ENCODE data around the gene NAT8L.

NAT8L gene

DNA sequence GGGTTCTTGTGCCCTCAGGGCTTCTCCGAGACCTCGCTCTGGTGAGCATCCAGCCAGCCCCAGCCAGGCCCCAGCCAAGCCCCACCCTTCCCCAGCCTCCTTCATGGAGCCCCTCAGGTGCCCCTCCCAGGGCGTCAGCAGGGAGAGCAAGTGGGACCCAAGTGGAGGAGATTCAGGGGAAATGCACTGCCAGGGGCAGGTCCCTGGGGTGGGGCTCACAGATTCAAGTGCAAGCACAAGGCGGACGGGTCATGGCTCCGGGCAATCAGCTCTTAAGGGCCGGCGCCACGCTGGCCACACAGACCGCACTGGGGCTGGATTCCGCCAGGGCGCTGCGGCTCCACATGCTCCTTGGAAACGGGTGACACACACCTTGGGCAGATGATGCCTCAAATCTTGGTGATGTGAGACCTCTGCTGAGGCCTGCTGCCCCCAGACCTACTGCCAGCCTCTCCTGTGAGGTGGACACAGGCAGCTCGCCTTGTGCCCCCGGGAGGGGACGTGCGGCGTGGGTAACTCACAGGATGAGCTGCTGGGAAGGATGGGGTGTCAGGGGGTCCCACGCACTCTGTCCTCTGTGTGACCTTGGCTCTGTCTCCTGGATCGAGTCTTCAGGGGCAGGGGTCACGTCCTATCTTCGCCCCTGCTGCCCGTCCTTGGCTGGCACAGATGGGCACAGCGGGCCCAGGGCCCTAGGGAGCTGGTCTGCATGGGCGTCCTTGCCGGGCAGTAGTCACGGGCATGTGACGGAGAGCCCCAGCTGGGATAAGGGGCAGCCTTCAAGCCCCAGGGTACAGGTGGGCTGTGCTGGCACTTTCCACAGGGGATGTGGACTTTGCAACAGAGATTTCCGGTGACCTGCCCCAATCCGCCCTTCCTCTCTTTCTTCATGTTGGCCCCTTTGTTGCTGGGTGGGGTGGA lies 17.1 kb downstream of the NAT8L start:
- no peak for DNase-seq (ENCODE audit: low spot score)

DNA sequence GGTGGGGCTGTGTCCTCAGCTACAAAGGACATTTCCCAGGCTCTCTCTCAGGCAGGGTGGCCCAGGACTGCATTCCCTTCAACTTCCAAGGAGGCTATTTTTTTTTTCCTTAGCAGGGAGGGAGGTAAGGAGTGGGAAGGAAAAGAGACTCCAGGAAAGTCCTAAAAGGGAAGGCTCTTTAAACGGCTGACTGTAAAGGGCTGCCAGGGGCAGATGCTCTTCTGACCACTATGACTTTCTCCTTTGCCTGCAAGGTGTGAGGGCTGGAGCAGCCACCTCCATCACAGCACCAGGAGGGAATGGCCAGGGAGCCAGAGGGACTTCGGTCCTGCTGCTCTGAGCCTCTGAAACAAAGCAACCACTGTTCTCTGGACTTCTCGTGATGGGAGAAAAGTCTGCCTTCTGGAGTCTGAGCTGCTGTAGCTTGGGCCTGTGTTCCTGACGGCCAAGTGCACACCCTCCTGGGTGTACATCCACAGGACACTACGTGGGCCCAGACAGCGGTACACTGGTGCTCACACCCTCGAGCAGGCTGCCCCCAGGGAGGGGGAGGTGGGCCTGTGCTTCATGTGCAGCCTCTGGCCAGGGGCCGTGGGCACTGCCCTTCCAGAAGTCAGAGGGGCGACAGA lies 17.9 kb downstream of the NAT8L start:
- no peak for DNase-seq (ENCODE audit: low spot score)

DNA sequence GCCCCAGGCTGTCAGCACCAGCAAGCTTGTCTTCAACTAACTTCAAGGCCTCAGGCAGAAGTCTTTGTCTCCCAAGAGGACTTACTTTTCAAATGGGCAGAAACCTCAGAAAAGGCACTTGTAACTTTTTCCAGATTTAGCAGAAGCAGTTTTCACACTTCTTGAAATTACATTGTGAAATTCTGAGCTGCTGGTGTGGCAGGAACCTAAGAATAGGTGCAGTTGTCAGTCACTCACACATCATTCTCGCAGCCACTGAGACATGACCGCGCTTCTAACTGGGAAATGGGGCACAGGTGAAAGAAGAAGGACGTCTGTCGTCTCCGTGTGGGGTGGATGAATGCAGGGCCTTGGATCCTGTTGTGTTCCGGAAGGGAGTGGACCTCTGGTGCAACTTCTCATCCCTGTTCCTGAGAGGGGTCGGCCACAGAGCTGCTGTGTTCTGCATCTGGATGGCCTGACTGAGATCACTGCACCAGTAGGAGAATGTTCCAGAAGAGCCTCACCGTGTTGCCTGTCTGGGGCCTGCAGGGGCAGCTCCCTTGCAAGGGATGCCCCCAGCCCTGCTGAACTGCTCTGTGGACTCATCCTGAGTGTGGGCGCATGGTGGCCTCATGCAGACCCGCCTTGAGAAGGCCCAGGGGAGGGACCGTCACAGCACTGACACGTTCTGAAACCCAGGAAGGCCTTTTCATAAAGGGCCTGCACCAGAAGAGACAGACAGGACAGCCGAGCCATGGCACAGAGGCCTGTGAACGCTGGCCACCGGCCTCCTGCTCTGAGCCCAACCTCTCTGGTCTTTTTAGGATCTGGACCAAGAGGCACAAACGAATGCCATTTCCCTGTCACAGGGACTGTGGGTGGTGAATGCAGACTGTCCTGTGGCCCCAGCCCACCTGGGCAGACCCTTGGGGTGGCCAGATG lies 18.7 kb downstream of the NAT8L start:
- no peak for DNase-seq (ENCODE audit: low spot score)

DNA sequence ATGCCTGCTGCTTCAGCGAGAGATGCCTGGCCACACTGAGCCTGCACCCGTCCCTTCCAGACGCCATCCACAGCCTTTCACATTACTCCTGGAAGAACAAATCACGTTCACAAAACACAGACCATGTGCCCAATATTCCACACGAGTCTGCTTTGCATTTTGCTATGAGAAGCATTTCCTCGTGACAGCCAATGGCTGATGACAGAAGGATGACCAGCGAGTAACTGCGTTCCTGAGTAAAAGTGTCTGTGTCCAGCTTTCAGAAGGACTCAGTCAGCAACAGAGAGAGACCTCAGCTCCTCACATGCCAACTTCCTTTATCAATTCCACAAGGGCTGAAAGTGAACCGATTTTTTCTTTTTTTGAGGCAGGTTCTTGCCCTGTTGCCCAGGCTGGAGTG lies 19.5 kb downstream of the NAT8L start:
- no peak for DNase-seq (ENCODE audit: low spot score)

DNA sequence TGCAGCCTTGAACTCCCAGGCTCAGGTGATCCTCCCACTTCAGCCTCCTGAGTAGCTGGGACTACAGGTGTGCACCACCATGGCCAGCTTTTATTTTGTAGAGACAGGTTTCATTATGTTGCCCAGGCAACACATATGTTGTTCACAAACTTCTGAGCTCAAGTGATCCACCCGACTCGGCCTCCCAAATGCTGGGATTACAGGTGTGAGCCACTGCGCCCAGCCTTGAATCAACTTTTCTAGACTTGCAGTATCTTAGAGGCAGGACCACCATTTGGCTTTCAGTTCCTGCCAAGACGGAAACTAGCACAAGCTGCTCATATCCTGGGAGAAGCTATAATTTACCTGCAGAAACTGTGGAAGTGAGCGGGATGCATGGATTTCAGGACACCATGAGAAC lies 19.9 kb downstream of the NAT8L start:
- DNase-seq (ENCODE audit: low spot score), result no peak

DNA sequence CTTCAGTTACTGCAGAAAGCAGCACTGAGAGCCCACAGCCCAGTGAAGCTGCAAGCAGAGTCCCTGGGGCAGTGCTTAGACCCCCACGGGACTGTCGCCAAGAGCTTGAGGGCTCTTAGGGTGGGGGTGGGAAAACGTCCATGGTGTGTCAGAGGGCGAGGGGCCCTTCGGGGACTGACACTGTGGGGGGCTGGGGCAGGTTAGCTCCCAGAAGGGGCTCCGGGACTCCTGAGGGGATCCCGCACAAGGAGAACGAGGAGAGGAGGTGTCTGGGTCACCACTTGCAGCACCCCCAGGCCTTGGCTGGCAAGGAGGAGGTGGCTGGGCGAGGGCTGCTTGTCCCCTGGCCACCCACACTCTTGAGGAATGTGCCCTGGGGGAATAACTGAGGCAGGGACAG lies 20.8 kb downstream of the NAT8L start:
- DNase-seq (ENCODE audit: low spot score), result no peak

DNA sequence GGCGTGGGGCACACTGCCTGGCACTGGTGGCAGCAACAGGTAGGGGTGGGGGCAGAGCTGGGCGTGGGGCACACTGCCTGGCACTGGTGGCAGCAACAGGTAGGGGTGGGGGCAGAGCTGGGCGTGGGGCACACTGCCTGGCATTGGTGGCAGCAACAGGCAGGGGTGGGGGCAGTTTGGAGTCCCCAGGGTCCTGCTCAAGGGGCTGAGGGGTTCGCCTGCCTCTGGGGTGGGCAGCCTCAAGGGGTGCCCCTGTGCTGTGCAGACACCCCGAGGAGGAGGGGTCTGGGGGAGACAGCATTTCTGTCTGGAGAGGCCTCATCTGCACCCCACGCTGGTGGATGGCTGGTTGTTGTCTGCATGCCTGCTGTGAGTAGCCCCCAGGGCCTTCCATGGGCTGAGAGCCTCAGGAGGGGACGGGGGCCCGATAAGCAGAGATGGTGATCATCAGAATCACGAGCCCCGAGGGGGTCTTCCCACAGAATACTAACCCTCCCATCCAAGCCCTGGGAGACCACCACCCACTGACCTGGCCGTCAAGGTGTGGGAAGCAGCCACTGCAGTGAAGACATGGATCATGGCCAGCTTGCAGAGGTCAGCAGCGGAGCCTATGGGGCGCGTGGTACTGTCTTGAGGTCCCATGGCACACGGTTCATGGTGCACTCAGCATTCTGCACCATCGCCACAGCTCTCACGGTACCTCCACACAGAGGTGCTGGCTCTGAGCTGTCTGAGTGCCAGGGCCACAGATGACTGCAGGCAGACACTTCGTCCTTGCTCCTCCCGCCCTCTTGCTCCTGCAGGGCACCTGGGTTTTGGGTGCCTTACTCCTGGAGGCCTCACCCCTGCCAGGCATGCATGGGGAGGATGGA lies 21.5 kb downstream of the NAT8L start:
- no peak for DNase-seq (ENCODE audit: low spot score)

DNA sequence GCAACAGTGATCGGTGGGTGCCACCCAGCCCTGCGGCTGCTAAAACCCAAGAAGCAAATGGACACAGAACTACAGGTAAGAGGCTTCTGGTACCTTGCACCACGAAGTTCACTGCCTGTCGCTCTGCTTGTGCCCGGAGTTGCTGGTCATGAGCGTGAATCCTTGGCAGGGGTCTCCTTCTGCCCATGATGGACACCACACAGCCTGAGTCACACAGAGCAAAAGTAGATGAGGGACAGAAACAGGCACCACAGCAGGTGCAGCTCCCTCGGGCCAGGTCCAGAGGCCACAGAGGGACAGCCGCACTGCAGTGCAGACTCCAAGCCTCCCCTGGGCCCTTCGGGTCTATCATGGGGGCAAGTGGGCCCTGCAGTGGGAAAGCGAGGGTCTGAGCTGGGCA lies 22.4 kb downstream of the NAT8L start:
- DNase-seq (ENCODE audit: low spot score), result no peak

DNA sequence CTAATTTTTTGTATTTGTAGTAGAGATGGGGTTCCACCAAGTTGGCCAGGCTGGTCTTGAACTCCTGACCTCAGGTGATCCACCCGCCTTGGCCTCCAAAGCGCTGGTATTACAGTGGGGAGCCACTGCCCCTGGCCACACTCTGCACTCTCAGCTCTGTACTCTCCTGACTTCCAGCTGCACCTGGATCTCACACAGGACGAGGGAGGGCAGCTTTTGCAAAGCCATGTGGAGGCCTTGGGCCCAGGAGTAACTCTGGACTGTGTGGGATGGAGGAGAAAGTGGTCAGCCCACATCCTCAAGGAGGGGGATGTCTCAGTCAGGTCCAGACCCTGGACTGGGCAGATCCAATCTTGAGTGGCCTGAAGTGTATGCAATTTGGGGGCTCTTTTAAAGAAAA lies 23.0 kb downstream of the NAT8L start:
- DNase-seq (ENCODE audit: low spot score), result no peak

DNA sequence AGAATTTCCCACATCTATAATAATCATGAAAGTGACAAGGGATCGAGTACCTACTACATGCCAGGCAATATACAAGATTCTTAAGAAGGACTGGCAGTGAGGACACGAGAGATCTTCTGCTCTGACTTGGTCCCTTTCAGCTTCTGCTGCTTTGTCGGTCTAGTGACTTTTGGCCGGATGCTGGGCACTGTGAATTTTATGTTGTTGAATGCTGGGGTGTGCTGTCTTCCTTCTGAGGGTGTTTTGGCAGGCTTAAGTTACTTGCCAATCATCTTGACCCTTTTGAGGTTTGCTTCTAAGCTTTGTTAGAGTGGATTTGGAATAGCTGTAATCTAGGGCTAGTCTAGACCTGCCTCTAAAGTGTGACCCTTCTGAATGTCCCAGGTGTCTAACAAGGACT lies 23.5 kb downstream of the NAT8L start:
- no peak for DNase-seq (ENCODE audit: low spot score)

DNA sequence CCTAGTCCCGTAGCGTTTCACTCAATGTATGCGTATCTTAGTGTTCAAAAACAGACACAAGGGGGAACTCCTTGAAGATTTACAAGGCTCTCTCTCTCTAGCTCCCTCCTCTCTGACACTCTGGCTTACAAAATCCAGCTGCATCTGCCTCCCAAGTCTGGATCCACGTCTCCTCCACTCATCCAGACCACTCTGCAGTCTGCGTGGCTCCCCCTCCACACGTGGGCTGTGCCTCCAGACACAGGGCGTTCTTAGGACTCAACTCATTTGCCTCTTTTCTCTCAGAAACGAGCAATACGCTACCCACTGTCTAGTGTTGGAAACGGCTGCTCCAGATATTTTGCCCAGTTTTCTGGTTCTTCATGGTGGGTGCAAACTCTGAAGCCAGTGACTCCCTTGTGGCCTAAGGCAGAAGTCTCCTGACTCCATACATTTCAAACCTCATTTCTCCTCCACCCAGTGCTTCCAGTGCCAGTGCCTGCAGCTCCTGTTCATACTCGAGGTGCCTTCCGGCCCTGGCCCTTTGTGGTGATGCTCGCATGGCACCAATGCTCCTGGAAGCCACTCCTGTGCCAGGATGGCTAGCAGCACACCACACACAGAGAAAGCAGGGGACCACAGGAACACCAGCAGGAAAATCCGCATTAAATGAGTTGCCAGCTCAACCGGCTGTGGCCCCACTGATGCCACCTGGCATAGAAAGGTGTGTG lies 24.1 kb downstream of the NAT8L start:
- DNase-seq (ENCODE audit: low spot score), result no peak

DNA sequence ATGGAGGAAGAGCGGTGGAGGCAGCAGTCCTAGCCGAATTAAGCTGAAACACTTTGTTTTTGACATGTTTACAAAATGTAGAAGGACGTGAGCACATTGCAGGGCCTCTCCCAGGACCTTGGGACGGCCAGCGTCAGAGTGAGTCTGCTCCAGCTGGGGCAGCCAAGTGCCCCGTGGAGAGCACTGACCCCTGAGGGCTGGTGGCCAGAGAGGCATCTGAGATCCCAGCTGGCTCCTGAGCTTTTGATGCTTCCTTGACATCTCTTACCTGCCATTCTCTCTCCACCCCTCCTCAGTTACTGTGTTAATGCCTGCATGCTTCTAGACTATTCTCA lies 24.7 kb downstream of the NAT8L start:
- DNase-seq (ENCODE audit: low spot score), result no peak

DNA sequence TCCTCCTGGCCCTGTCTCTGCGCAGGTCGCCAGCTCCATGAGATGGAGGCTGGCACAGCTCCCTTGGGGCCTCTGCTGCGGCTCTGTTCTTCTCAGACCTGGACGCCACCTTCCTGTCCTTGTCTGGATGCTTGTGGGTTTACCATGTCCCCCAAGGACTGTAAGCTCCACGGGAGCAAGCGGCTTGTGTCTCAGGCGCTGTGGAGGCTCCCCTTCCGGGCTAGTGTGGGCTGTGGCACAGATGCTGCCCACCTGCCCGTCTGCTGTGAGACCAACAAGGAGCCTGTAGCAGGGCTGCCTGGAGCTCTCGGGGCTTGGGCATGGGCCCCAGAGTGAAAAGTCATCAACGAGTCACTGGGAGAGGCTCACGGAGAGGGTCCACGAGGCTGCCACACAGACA lies 25.2 kb downstream of the NAT8L start:
- no peak for DNase-seq (ENCODE audit: low spot score)

DNA sequence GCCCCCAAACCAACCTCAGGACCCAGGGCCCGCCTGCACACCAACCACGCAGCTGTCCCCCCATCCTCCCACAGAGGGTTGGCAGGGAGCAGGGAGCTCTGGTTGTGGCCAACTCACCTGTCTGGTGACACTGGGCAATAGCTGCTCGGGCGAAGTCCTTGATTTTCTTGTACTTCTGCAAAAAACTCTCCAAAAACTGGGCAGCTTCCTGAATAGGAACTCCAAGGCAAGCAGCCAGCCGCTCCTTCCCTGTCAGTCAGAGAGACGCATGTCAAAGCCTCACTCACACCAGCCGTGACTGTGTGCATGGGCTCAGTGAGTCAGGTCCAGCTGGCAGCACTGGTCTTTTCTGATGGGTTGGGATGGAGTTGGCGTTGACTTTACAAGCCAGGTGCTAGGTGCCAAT lies 26.4 kb downstream of the NAT8L start:
- DNase-seq (ENCODE audit: low spot score), result no peak

DNA sequence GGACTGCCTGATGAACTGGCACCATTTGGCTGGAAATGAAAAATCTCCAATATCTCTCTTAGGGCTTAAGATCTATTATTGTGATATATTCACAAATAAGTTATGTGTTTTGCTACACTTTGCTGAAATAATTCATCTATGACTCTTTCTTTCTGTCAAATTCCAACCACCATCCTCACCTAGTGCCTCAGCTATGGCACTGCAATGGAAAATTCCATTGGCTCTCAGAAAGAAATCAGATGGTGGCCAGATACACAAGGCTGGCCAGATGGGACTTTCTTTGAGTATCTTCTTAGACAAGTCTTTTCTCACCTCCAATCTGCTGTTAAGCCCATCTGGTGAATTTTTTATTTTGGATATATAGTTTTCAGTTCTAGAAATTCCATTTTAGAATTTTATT lies 28.0 kb downstream of the NAT8L start:
- no peak for DNase-seq (ENCODE audit: low spot score)

DNA sequence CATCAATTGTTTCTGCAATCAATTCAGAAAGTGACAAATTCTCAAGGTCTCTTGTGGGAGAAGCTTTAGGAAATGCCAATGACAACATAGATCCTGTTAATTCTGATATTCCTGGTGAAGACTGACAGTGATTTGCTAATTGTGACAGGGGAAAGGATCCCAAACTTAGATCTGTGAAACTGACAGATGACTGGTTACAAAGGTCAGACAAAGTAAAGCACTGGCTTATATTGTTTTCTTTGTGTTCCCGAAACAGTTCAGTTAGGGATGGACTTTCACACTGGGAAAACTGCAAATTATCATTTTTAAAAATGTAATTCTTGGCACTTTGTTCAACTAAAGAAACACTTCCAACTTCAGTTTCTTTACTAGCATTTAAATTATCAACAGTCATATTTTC lies 30.1 kb downstream of the NAT8L start:
- no peak for DNase-seq (ENCODE audit: low spot score)

DNA sequence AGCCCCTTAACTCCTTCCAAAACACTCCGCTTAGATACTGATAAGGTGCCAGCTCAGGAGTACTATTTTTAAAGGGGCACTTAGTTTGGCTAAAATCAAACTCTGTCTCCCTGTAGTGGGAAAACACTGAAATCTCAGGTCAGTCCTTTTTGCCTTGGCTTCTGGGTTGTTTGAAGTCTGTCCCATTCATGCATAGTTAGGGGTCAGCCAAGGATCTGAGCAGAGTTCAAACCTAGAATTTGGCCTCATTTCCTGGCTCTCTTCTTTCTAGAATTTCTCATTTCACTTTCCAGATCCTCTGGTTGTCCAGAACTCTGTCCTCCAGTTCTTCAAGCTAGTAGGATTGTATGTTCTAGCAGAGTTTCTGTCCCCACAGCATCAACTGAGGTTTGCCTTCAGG lies 31.5 kb downstream of the NAT8L start:
- DNase-seq (ENCODE audit: low spot score), result no peak

DNA sequence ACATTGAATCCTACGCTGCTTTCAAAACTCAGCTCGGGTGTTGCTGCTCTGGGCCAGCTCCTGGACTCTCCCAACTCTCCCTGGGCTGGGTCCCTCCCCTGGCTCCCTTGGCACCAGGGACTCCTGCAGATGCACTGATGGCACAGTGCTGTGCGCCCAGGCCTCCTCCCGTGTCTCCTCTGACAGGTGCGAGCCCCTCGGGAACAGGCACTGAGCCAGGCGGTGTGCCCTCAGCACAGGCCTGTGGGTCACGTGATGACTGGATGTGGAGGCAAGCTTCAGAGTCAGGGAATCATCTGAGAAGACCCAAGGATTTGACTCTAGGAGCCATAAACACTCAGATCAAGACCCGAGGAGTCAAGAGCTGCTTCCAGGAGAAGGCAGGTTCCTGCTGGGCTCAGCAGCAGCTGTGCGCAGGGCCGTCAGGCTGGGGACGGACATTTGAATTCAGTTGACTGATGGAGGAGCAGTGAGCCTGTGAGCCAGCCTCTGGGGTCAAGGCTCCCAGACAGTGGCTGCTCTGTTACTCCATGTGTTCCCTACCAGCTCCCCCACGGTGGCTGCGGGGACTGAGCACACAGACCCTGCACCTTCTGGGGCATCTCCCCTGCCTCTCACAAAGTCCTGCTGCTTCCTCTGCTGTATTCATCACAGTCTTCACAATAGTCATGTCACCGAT lies 33.0 kb downstream of the NAT8L start:
- DNase-seq (ENCODE audit: low spot score), result no peak

DNA sequence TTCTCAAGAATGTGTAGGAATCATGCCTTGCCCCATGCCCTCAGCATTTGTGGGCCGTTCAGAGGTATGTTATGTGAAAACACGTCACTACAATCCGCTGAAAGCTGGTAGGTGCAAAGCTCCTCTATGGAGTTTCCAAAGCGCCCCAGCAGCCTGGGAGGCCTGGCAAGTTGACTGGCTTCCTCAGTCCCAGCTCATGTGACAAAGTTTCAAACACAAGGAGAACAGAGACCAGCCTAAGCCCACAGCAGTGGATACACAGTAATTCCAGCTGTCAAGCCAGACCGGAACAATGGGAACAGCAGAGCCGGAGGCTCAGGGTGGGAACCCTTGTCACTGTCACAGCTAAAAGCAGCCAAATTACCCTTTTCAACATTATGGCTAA lies 33.5 kb downstream of the NAT8L start:
- DNase-seq (ENCODE audit: low spot score), result no peak

DNA sequence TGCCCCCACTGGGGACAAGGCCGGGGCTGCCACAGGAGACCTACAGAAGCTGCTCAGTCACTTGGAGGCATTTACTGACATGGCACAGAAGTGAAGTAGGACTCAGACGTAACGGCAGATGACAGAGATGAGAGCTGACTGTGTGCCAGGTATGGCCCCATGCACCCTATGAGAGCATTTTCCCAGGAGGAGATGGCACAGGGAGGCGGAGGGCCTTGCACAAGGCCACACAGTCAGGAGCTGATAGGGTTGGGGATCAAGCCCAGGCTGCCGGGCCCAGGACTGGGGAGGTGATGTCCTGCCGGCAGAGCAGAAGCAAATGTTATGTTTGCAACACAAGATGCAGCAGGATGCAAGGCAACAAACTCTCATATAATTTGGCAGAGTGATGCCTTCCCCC lies 34.1 kb downstream of the NAT8L start:
- no peak for DNase-seq (ENCODE audit: low spot score)

DNA sequence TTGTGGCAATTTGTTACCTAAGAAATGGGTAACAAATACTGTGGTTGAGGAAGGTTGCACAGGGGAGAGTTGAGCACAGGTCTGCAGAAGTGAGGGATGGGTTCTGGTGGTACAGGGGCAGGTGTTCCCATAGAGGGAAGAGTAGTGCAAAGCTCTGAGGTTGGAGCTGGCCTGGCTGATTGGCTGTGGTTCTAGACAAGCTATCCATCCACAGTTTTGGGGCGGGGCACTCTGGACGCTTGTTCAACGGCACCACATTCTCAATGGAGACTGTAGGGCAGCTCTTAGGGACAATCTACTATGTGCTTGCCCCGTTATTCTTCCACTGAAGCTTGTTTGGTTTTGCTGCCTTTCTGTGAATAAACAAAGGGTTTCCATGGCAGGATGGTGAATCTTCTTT lies 35.4 kb downstream of the NAT8L start:
- DNase-seq (ENCODE audit: low spot score), result no peak
